Stimulated activated CD8-positive, alpha-beta memory T cell treated with anti-CD3 and anti-CD28 coated beads, Interleukin-15, amount 100 ng/mL, for 1 hour (primary cell): Measurements from ENCODE around the gene TTLL6.
"Not testable (repeated sequence)": the region's sequence is repeated elsewhere in the genome, so short reads cannot be mapped to it uniquely, and the experiment has no call there.

ENCODE experiments used
- DNase-seq: peaks from one replicate; pipeline ENCODE4 v3.0.0-alpha.2; 2020; ENCODE audit warnings: low read depth

Gene TTLL6

DNA sequence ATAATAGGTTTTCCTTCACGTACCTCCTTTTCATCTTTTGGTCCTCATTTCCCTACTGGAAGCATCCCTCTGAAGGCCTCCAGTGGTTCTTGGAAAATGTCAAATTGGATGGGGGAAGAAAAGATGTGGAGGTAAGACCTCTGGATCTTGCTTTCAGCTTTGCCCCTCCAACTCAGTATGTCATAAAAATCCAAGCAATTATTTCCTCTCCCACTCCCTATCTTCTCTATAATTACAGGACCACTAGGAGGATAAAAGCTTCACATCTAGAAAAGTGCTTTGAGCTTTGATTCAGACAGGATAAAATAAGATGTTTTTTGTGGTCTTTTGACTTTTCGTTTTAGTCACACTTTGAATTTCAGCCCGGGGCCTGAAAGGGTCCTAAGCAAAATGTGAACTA is 1.7 kb downstream of the TTLL6 start:
- DNase-seq, result no peak

DNA sequence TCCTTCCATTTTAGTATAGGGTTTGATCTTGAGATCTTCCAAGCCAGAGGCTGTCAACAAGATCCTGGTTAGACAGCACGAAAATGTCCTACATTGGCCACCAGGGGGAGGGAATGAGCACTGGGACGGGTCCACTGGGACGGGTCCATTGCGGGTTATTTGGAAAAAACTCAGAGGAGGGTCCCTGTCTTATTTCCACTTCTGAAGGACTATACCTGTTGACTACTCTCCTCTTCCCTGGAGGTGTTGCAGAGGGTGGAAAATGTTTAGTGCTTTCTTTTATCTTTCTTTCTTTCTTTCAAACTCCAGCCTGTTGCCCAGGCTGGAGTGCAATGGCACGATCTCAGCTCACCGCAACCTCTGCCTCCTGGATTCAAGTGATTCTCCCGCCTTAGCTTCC is 2.5 kb downstream of the TTLL6 start:
- DNase-seq, result peak; percentile 45

DNA sequence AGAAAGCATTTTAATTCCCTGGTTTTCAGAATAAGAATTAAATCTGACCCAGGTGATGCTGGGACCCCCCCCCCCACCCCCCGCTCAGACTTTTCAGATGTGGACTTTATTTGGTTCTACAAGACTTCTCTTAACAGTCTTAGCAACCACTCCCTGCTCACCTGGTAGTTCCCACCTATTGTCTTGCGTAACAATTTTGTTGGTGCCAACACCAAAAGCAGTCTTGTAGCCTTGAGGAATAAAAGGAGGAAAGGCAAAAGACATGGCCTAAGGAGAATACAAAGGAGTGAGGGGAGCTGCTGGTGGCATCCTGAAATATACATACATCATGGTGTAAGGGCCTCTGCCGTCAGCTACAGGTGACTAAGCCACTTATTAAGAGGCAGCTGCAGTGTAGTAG is 5.0 kb downstream of the TTLL6 start:
- DNase-seq, result no peak

DNA sequence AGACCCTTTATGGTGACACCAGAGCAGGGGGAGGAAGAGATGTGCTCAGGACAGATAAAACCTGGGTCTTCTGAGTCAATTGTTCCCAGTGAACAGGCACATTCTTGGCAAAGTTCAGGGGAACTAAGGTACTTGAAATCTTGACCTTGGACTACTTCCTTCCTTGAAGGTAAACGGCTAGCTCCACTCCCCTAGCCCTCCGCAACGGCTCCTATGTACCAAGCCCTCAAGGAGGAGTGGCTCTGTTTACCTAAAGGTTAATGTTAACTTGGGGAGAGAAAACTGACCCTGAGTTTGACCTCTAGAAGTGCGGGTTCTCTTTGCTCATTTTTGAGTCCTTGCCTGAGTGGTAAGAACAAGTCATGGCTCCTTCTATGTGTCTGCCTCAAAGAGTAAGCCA is 7.8 kb downstream of the TTLL6 start:
- DNase-seq, result no peak

DNA sequence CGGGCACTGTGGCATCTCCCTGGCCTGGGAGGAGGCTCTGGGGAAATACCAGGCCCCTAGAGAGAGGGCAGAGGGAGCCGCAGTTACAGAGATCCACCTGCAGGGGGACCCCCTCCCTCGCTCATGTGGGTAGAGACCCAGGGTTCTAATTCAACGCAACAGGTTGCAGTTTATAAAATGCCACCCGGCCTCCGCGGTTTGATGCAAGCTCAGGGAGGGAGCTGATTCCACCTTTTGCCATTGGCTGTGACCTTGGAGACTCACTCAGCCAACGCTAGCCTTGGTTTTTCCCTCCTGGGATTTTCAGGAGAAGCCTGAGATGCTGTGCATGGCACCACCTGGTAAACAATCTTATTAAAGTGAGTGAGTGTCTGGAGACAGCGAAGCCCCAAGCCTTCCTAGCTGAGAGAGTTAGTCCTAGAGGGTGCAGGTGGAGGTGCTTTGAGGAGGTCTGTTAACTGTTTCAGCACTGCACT is 12.1 kb downstream of the TTLL6 start:
- peak; percentile 46 for DNase-seq

DNA sequence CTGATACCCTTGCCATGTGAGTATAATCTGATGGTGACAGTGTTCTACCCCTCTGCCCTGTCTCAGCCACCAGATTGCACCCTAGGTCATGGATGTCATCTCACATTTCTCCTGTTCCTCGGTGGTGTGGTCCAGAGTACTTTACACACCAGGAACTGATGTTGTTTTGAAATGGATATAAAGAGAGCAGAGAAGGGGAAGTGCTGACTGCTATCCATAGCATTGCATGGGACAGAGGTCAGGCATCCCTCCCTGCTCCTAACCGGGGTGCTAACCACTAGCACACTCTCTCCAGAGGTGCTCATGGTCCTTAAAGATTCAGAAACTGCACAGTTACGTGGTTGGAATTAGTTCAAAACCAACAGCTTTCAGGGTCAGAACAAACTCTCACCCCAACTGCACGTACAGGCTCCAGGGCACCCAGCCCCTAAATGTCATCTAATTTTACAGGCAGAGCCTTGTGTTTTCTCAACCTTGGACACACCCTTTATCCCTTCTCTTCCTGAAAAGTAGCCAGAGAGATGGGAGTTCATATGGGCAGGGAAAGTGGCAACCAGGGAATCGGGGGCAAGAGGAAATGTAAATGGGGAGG is 16.3 kb downstream of the TTLL6 start:
- DNase-seq, result no peak

DNA sequence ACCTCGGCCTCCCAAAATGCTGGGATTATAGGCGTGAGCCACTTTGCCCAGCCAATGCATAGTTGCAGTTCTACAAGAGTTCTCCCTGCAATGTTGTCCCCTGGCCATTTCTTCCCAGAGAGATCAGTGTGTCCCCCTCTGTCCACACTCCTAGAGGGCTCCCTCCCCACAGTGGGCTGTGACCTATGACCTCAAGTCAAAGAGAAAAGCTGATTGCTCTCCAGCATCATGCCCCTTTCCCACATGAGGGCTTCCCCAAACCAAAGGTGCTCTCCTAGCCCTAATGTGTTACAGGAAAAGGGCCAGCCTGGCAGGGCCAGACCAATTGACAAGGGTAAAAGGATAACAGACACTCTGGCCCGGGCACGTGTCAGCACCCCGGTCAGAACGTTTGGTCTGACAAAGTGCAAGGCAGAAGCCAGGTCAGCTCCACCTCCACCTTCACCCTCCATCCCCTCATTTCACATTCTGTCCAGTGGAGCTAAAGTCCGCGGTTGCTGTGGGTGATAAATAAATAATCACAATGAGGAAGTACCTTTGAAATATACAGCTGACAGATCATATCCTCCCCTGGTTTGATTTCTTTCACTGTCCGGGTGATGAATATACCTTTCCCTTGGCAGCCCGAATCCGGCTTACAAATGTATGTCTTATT is 17.8 kb downstream of the TTLL6 start:
- no peak for DNase-seq

DNA sequence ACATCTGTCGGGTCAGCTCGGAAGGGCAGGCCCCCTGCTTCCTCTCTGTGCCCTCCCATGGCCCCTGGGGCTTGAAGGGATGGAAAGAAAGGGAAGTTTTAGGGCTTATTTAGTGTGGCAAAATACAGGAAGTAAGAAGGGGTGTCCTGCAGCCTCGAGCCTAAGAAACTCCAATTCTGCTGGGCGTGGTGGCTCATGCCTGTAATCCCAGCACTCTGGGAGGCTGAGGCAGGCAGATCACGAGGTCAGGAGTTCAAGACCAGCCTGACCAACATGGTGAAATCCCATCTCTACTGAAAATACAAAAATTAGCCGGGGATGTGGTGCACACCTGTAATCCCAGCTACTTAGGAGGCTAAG is 20.9 kb downstream of the TTLL6 start:
- DNase-seq, result not testable (repeated sequence)

DNA sequence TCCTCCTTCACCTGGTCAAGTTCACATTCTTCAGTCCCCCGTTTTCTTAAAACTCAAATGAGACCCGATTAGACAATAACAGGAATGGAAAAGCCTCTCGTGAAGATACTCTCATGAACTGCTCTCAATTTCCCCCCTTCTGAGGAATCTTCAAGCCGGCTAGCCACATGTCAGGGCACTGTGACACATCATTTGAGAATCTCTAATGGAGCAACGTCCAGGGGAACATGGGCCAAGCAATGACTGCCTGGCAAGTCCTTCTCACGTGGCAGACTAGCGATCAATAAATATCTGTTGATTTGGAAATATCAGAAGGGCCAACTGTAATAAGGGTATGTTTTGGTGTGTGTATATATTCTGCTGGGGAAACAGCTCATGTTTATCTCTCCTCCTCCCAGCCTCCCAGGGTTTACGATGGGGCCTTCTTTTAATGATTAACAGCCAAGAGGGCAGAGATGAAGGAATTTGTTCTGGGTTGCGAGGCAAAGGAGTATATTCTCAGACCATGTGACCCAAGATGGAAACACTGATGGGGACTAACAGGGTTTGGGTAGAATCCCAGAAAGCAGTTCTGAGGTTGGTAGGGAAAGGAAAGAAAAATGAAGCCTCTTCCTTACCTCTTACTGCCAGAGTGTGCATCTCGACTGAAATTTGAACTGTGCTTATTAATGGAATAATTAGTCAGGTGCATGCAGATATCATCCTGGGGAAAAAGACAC is 21.4 kb downstream of the TTLL6 start:
- no peak for DNase-seq

DNA sequence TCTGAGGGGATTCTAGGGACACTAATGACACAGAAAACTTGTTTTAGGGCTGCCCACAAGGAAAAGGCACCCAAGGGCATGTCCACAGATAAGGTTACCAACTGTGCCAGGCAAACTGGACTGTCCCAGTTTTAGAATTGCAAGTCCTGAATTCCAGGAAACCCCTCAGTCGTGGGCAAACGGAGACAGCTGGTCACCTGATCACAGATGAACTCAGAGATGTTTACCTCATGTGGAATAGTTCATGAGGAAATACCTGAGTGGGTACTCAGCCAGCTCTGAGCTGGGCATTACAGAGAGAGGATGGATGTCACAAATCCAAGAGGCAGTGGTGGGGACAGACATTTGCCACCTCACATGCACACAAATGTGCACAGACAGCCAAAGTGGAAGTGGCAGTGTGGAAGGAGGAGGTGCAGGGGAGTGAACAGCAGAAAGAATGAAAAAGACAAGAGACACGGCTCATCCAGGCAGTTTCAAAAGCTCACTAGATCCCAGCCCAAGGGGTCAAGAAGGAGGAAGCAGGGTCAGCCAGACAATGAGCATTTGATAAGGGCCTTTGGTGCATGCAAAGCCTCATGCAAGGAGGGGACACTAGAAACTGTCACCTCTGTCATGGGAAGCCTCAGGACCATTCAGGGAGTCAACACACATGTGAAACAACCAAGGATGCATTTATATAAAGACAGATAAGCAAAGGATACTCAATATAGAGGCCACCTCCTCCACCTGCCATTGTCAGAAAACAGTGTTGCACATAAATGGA is 24.8 kb downstream of the TTLL6 start:
- no peak for DNase-seq

DNA sequence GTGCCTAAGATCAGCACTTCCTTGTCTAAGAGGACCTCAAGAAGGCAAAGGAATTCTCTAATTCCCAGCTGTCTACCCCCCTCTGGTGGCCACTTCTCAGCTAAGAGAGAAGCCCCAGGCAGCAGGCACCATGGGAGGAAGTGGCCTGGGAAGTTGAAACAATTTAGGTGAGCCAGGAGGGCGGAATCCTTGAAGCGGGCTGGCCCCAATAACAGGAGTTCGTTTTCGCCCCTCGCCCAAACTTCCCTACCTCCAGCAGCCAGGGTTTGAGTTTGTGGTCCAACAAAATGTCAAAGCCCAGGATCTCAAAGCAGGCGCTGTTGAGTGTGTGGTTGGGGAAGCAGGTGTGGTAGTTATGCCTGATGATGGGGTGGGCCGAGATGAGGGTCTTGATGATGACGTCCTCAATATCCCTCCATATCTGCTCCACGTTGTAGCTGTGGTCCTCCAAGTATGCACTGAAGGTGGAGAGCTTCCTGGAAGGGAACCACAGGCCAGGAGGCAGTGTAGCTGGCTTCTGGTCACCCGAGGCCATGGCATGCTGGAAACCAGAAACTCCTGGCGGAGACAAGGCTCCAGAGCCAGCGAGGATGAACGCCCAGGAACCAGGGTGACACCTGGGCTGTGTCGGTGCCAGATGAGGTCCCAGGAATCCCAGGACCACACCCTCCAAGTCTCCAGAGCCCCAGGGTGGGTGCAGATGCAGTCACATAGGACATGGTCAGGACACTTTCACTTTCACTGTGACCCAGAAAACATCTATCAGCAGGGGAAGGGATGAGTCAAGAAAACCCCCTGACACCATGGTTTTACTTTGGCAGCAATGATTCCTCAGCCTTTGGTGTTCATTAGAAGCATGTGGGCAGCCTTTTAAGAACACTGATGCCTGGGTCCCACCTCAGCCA is 25.6 kb downstream of the TTLL6 start:
- no peak for DNase-seq

DNA sequence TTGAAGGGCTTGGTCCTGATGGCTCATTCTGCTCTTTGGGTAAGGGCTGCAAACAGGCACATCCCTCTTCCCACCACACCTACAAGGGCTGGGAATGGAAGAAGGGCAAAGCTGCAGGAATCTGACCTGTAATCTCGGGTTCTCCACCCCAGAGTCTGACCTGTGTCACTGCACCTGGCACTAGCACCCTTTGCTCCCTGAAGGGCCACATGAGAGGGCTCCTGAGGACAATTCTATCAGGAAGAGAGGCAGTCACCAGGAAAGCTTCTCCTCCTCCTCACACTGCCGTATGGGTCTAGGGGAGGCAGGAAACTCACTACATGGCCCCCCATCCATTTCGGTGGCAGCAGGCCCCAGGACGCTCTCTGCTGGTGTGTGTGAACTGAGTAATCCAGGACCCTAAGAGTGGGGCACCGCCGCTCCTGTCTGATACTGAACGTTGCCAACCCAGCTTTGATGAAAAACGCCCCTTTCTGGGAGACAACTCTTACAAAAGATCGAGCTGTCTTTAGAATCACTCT is 26.4 kb downstream of the TTLL6 start:
- DNase-seq, result no peak

DNA sequence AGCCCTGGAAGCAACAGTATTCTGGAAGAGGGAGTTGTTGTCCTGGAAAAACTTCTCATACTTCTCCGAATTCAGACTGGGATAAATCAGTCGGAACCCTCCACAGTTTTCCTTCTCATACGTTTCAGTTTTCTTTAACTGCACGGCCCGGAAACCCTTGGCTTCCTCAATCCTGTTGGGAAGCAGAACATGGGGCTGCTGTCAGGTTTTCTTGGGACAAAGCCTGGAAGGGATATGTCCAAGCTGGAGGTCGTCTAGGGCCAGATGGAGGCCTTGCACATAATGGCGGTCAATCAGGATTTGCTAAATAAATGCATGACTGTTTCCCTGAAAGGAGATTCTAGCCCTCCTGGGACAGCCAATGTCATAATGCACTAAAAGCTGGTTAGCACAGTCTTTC is 29.2 kb downstream of the TTLL6 start:
- no peak for DNase-seq

DNA sequence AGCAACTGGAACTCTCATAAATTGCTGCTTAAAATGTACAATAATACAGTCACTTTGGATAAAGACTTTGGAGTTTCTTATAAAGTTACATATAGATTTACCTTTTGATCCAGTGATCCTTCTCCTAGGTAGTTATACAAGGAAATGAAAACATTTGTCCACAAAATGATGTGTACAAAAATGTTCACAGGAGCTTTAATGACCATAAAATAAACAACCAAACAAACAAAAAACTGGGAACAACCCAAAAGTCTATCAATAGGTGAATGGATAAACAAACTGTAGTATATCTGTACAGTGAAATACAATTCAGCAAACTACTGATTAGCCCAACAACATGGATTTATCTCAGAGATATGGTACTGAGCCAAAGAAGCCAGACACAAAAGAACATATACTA is 37.6 kb downstream of the TTLL6 start:
- no peak for DNase-seq

DNA sequence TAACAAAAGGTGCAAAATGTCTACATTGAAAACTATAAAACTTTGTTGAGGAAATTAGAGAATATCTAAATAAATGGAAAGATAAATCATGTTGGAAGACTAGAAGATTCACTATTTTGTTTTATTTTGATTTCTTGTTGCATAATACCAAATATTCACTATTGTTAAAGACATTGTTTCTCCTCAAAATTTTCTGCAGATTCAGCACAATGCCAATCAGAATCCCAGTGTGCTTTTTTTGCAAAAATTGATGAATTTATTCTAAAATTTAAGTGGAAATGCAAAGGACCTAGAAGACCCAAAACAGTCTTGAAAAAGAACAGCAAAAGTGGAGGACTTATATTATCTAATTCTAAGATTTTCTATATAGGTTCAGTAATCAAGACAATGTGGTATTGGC is 40.4 kb downstream of the TTLL6 start:
- no peak for DNase-seq

DNA sequence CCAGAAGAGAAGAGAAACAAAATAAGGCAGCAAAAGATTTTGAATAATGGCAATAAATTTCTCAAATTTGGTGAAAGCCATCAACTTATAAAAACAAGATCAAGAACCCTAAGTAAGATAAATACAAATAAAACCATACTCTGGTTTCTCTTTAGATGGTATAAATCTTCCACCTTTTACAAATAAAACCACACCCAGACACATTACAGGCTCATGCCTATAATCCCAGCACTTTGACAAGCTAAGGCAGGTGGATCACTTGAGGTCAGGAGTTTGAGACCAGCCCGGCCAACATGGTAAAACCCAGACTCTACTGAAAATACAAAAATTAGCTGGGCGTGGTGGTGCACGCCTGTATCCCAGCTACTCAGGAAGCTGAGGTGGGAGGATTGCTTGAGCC is 43.8 kb downstream of the TTLL6 start:
- DNase-seq, result no peak

DNA sequence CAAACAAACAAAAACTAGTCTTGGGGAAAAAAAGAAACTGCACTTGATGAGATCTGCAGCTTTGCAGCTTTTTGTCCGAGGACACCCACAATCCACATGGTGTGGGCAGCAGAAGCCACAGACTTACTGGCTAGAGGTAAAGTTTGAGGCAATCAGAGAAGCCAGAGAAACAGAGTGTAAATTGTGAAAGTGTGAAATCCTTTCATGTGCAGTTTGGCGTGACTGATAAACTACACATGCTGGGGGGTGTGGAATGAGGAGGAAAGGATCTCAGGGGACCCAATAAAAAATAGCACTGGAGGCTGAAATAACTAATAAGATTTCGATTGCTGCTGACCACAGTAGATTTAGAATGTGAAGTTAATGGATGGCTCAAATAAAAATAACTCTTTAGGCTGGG is 46.1 kb downstream of the TTLL6 start:
- DNase-seq, result no peak

DNA sequence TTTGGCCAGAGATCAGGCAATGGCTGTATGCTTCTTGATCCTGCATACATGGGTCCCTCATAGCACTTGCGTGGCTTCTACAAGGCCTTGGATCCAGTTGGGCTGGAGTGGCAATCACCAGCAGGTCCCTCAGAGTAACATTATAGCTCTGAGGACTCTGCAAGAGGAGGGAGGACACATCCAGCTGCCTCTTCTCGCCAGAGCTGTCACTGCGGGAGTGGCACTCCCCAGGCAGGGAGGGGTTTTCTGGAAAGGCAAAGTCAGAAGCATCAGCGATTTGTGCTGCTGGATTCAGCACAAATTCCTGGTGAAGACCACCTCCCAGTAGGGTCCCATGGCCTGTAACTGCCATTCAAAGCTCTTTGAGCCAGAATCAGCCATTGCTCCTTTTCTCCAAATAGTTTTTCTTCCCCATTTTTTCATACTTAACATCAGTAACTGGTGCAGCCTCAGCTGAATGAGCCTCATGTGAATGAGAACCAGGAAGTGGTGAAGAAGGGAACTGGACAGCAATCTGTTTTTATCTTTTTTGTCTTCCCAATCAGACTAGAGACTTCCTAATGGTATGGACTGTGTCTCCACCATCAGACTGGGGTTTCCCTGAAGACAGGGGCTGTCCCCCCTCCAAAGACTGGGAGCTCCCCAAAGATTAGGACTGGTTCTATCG is 47.9 kb downstream of the TTLL6 start:
- DNase-seq, result no peak

DNA sequence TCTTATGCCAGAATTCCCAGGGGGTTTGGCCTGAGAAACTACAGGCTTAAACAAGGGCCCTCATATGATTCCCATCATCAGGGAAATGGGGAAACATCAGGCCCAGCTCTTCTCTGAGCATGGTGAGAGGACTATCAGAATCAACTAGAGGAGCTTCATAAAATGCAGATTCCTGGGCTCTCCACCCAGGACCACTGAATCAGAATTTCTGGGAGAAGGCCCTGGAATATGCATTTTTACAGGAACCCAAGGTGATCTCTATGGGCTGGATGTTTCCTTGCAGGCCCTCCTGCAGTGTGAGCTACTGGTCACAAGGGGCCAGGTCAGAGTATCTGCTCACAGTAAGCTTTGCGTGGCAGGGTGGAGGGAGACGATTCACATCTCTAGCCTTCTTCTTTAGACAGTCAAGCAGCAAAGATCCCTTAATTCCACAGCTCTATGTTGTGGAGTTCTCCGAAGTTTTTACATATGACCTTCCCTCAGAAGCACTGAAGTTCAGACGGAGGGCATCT is 49.7 kb downstream of the TTLL6 start:
- DNase-seq, result no peak

DNA sequence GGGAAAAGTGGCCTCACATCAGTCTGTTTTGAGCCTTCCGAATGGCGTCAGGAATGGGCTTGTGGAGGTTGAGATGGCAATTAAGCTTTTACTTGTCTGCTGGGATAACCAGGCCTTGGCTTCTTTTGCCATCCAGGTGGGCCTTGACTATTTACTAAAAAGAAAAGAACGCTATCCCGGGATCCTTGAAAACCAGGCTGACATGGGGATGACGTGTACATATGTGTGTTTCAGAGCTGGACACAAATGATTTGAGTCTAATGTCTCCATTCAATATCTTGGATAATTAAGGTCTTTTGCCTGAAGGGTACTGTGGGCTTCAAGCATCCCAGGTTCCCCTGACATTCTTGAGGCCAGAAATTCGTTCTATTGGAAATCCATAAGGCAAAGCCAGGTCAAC is 55.9 kb downstream of the TTLL6 start:
- no peak for DNase-seq

DNA sequence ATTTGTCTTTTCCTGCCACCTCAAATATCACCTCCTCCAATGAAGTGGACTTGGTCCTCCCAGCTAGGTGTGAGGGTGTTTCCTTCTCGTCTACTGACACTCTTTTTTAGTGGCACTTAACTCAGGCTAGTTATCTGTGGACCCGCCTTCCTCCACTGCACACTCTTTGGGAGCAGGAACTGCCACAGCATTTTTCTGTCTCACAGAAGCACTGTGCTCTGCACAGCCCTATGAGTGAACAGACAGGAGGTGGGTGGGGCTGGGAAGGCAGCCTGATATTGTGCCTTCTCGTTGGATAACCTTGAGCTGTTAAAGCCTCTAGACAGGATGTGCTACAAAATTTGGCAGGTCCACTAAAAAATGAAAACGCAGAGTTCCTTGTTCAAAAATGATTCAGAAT is 56.6 kb downstream of the TTLL6 start:
- DNase-seq, result no peak
